ENCODE data around the gene PTH2R.

DNA sequence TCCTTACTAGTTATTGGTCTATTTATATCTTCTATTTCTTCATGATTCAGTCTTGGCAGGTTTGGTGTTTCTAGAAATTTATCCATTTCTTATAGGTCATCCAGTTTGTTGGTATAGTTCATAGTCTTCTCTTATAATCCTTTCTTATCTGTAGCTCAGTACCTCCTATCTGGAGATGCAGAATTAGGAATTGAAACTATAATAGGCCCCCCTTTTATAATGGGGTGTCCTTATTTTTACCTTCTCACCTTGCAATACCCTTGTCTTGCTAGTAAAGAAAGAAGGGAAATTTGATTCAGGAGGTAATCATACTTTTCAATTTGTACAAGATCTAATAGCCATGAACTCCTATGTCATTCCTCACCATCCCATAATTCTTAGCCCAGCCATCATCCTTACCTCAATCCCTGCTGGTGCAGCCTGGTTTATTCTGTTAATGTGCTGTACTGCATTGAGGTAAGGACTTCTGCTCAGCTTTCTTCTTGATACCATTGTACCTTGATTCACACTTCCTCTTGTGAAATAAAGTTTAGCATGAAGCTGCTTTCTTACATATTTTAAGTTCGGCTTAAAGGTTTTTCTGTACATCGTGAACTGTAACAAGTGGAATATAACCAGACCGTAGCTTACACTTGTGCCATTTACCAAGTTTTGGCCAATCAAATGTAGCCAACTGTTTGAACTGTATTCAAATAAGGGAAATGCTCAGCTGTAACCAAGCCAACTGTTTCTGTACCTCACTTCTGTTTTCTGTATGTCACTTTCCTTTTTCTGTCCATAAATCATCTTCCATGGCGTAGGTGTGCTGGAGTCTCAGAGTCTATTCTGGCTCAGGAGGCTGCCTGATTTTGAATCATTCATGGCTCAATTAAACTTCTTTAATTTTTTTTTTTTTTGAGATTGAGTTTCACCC is 40.1 kb upstream of the PTH2R start:
- TF ChIP-seq CTCF (conservative IDR thresholded peaks at IDR 0.05; ENCODE audit: low read depth, low read length) (no peak), EZH2 (IDR thresholded peaks at IDR 0.05; ENCODE audit: borderline replicate concordance, low read depth, low read length, poor library complexity, severe bottlenecking) (no peak)
